HG03108 (cell line): Measurements from ENCODE around the gene UMODL1.

Source experiments
- ATAC-seq: cut with Tn5 transposase; IDR thresholded peaks from one replicate; pipeline ENCODE4 v1.9.1; 2021; ENCODE audit warnings: moderate library complexity; ENCODE audit not compliant: unreplicated experiment

UMODL1 gene

GRCh38 chr21:42127164-42128150 lies 56.3 kb downstream of the UMODL1 start:
- ATAC-seq, result no peak

GRCh38 chr21:42129300-42130266 lies 58.5 kb downstream of the UMODL1 start:
- ATAC-seq, result no peak

- no peak for ATAC-seq
Observed at GRCh38 chr21:42130441-42130840, 59.3 kb downstream of the UMODL1 start.

GRCh38 chr21:42132183-42132582 lies 61.1 kb downstream of the UMODL1 start:
- ATAC-seq, result no peak

GRCh38 chr21:42133131-42133530 lies 62.0 kb downstream of the UMODL1 start:
- no peak for ATAC-seq

GRCh38 chr21:42135386-42136052 lies 64.4 kb downstream of the UMODL1 start:
- ATAC-seq, result no peak

GRCh38 chr21:42137191-42137904 lies 66.2 kb downstream of the UMODL1 start:
- ATAC-seq, result no peak

- ATAC-seq, result no peak
Observed at GRCh38 chr21:42140196-42140934, 69.2 kb downstream of the UMODL1 start.

GRCh38 chr21:42141643-42142042 lies 70.5 kb downstream of the UMODL1 start:
- ATAC-seq, result no peak

- no peak for ATAC-seq
Observed at GRCh38 chr21:42142141-42142540, 71.0 kb downstream of the UMODL1 start.

GRCh38 chr21:42142627-42143026 lies 71.5 kb downstream of the UMODL1 start:
- no peak for ATAC-seq

GRCh38 chr21:42143111-42143510 lies 72.0 kb downstream of the UMODL1 start:
- ATAC-seq, result no peak

- ATAC-seq, result no peak
Observed at GRCh38 chr21:42144221-42144620, 73.1 kb downstream of the UMODL1 start.

GRCh38 chr21:42144679-42145568 lies 73.8 kb downstream of the UMODL1 start:
- ATAC-seq, result no peak

- no peak for ATAC-seq
Observed at GRCh38 chr21:42145569-42146272, 74.6 kb downstream of the UMODL1 start.

GRCh38 chr21:42146273-42146805 lies 75.2 kb downstream of the UMODL1 start:
- ATAC-seq, result no peak

- no peak for ATAC-seq
Observed at GRCh38 chr21:42146821-42147220, 75.7 kb downstream of the UMODL1 start.
